ENCODE results near the gene WDR4. TPM values are rescaled to one million over a fixed set of nuclear protein-coding genes. Genes with fewer than 3 reads are reported as not detected.

Gene WDR4
- total RNA-seq, 1 experiment from 2014 or later = 42.6 TPM

- H3K36me3 Mint-ChIP-seq = peaks cover 4% of the 10 kb centered on the region
- H3K4me1 Mint-ChIP-seq = peaks cover 50% of the 10 kb centered on the region
- no peaks in the 10 kb centered on the region for H3K27me3 Mint-ChIP-seq (ENCODE audit: low read depth)
- H3K9me3 Mint-ChIP-seq = no peaks in the 10 kb centered on the region
- ChIA-PET POLR2A (no interaction called here), CTCF (interaction anchor here (1.0 kb wide), 2 partner anchors 46 to 49 kb away, joined by 3 to 5 read pairs; partner anchors contain the start of gene PKNOX1)
- DNase-seq (ENCODE audit: low spot score) = peak; percentile 32
- peak within 1 kb of the TSS; percentile 99 for H3K27ac Mint-ChIP-seq
- TF ChIP-seq JAZF1 (CRISPR knock-in tag; IDR thresholded peaks at IDR 0.05) (no peak), ZSCAN18 (CRISPR knock-in tag; IDR thresholded peaks at IDR 0.05) (no peak), EMX1 (CRISPR knock-in tag; IDR thresholded peaks at IDR 0.05) (no peak), TCF7 (CRISPR knock-in tag; IDR thresholded peaks at IDR 0.05; ENCODE audit: low read depth) (no peak), ZBTB43 (CRISPR knock-in tag; IDR thresholded peaks at IDR 0.05) (no peak), HMGA2 (CRISPR knock-in tag; IDR thresholded peaks at IDR 0.05) (no peak), ESRRA (CRISPR knock-in tag; IDR thresholded peaks at IDR 0.05; ENCODE audit: borderline replicate concordance) (no peak), STAT6 (CRISPR knock-in tag; conservative IDR thresholded peaks at IDR 0.05; ENCODE audit: low read depth) (no peak), ZNF425 (CRISPR knock-in tag; conservative IDR thresholded peaks at IDR 0.05) (no peak), AFF4 (CRISPR knock-in tag; IDR thresholded peaks at IDR 0.05; ENCODE audit: borderline replicate concordance) (no peak), ZNF671 (CRISPR knock-in tag; IDR thresholded peaks at IDR 0.05) (no peak), PREB (CRISPR knock-in tag; IDR thresholded peaks at IDR 0.05; ENCODE audit: borderline replicate concordance) (no peak), TEAD1 (CRISPR knock-in tag; IDR thresholded peaks at IDR 0.05) (no peak), ZBTB21 (CRISPR knock-in tag; IDR thresholded peaks at IDR 0.05; ENCODE audit: borderline replicate concordance) (no peak)
- ATAC-seq = peak; percentile 4
- peak within 1 kb of the TSS; percentile 66 for H3K4me3 Mint-ChIP-seq
Observed at GRCh38 chr21:42925114-42925926, 46.0 kb upstream of the WDR4 start, which contains the start of gene ERVH48-1. Gene ERVH48-1 (minus strand): TSS chr21:42925630. CDS start chr21:42919006, 6,624 bp downstream.
